IPS-18c (cell line): ENCODE measurements around the gene CGN.

ENCODE experiments used
- H3K4me3 ChIP-seq: 2 replicates; pipeline ENCODE4 v1.7.0; 2013; ENCODE audit warnings: low read depth, mild to moderate bottlenecking, low read length, moderate library complexity; ENCODE audit not compliant: insufficient read depth
- H3K9me3 ChIP-seq: one replicate; pipeline ENCODE4 v1.6.1; 2013; ENCODE audit warnings: mild to moderate bottlenecking, low read length, moderate library complexity; ENCODE audit not compliant: control insufficient read depth, insufficient read depth

The CGN gene

DNA sequence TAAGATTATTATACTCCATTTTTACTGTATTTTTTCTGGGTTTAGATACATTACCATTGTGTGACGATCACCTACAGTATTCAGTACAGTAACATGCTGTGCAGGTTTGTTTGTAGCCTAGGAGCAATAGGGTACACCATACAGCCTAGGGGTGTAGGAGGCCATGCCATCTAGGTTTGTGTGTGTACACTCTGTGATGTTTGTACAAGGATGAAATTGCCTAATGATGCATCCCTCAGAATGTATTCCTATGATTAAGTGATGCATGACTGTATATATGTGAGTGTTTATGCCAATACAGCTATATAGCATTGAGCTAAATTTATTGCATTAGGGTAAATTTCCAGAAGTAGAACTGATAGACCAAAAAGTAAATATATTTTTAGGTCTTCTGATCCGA lies 52.2 kb downstream of the CGN start:
- Histone ChIP-seq H3K4me3 (no peak overlapping the region), H3K9me3 (no peaks in the 10 kb centered on the region)

DNA sequence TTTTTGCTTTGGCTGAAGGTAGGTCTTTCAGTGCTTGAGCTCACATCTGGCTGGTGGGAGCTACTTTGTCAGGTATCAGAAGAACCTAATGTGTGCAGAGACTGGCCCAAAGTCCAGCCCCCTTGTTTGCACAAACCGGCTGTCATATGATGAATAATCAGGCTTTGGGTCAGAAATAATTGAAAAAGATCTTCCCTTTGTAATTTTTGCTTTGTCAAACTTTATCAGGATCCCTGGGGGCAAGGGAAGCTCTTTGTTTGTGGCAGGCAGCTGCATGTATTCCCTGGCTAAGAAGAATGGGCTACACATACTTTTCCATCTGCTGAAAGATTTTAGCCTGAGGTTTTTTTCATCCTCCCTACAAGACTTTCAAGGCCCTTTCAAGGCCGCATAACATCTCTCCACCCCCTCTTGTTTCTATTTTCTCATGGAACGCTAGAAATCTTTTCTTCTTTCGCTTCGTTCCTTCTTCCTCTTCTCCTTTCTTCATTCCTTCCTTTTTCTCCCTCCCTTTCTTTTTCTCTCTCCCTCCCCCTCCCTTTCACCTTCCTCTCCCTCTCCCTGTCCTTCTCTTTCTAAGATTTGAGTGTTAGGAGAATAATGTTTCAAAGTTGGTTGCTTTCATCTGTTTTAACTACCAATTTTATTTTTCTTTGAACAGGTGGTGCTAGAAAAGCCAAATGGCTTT lies 54.5 kb downstream of the CGN start:
- Histone ChIP-seq H3K4me3 (no peak overlapping the region), H3K9me3 (no peaks in the 10 kb centered on the region)

DNA sequence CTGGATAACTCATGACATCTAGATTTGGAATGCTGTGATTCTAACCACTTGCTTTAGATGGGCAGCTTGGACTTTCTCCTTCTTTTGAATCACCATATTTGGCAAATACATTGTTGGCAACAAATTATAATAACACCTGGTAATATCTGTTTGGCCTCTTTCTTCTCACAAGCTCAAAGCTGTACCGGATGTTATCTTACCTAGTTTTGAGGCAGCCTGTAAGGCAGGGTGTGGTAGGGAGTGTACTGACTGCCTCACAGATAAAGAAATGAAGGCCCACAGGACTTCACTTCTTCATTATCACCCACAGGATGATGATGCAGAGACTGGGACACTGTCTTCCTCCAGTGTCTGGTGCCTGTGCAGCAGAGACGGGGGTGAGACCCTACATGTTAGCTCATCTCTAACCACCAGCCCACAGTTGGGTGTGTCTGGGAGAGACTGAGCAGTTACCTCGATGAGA lies 57.5 kb downstream of the CGN start:
- H3K4me3 ChIP-seq, result no peak overlapping the region
- H3K9me3 ChIP-seq, result no peaks in the 10 kb centered on the region

DNA sequence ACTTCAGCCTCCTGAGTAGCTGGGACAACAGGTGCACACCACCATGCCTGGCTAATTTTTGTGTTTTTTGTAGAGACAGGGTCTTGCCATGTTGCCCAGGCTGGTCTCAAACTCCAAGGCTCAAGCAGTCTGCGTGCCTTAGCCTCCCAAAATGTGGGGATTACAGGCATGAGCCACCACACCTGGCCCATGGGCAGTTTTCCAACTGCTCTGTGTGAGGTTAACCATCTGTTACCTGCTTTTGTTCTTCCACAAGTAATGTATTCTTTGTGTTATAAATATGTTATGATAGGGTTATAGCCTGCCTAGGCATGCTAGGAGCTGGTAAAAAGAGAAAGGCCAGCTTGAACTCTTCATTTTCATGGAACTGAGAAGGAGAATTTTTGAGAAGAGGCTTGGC lies 59.6 kb downstream of the CGN start:
- Histone ChIP-seq H3K4me3 (no peak overlapping the region), H3K9me3 (no peaks in the 10 kb centered on the region)

DNA sequence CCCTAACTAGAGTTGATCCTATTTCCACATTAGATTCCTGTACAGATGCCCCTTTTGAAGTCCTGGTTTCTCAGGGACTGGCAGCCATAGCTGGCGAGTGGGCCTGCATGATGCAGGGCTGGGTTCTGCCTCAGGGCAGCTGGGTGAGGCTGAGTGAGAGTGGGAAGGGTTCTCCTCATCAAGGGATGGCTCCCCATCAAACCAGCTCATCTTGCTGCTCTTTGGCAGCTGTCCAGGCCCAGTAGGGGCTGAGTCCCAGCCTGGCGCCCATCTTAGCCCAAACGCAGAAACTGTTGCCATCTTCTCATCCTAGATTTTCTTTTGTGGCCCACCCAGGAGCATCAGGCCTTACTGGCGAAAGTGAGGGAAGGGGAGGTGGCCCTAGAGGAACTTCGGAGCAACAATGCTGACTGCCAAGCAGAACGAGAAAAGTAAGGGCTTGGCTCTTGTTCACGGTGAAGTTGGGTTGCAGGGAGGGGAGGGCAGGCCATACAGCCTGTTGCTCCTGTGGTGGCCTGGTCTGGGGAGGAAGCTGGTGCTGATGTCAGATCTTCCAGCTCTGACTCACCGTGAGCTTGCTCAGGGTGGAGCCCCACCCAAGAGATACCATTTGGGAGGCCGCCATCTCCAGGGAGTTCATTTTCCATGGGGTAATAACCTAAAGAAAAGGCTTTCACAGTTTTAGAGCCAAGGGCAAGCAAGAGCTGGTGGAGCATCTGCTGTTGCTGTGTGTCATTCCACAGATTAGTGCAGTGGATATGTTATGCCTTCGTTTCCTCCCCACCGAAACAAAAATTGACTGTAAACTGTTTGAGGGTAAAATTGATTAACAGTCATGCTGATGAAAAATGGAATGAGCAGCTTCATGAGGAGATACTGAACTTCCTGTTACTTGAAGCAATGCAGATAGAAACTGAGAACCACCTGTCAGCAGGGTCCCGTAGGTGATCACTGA lies 63.7 kb downstream of the CGN start:
- H3K4me3 ChIP-seq, result no peak overlapping the region
- no peaks in the 10 kb centered on the region for H3K9me3 ChIP-seq

DNA sequence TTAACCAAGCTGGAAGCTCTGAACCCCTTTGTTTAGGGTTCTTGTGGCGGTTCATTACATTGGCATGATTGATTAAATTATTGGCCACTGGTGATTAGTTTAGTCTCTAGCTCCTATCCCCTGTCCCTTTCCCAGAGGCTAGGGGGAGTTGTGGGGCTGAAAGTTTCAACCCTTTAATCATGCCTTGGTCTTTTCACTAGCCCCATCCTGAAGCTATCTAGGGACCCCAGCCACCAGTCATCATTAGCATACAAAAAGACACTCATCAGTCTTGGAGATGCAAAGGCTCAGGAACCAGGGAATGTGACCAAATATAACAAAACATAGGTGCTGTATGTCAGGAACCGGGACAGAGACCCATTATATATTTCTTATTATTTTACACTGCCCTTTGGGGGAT lies 66.0 kb downstream of the CGN start:
- H3K4me3 ChIP-seq, result no peak overlapping the region
- no peaks in the 10 kb centered on the region for H3K9me3 ChIP-seq

DNA sequence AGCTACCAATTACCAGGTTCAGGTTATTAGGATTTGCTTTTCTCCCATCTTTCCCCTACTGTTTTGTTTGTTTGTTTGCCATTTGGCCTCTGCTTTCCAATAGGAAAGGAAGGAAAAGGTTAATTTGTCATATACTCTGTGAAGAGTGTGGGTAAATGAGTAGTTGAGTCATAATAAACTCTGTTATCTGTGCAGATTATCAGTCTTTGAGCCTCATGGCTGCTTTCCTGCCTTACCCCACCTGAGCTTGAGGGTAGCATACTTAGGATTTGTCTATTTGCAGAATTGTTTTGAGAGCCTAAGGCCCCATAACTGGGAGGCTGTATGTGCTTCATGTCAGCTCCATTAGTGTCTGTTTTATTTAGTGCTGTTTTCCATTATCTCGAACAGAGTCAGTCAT lies 67.8 kb downstream of the CGN start:
- Histone ChIP-seq H3K9me3 (no peaks in the 10 kb centered on the region), H3K4me3 (no peak overlapping the region)

DNA sequence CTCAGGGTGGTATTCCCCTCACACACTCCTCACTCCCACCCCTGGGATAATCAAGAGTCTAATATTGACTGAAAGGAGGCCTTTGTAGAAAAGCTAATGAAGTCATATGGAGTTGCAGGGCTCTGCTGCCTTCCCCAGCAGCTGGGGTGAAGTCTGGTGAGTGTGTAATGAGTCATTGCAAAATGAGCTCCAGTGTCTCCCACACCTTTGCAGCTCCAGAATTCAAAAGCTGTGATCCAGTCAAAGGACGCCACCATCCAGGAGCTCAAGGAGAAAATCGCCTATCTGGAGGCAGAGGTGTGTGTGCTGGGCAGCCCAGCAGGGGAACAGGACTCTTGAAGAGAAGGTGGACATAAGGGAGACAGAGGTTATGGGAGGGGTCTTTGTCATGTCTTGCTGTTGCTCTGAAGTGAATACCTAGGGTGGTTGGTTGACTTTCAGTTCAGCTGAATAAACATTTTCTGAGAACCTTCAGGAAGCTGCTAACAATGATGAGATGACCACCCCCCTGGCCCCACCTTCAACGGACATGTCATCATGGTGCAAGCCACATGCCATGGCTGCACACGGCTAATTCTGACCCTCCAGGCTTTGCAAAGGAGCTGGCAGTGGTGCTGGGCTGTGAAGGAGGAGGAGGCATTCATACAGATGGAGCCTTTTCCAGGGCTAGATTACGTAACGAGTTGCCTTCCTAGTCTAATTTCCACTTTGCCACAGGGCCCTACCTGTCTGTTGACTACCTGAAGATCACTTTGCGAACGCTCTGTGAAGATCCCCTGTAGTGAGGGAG lies 68.4 kb downstream of the CGN start:
- Histone ChIP-seq H3K4me3 (no peak overlapping the region), H3K9me3 (no peaks in the 10 kb centered on the region)

DNA sequence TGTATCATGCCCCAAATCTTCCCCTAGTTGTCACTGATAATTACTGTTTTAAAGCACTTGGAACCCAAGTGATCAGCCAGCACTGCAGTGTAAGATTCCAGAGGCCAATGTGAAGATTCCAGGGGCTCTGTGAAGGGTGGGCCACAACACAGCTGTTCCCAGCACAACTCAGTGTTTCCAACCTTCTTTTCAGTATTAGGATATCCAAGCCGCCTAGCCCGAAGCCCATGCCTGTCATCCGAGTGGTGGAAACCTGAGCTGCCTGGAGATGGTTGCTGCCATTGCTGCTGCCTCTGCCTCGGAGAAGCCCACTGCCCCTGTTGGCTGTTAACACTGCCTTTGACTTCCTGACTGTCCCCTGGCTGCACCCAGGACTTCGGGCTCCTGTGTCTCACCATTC lies 70.3 kb downstream of the CGN start:
- H3K9me3 ChIP-seq, result no peaks in the 10 kb centered on the region
- H3K4me3 ChIP-seq, result no peak overlapping the region

DNA sequence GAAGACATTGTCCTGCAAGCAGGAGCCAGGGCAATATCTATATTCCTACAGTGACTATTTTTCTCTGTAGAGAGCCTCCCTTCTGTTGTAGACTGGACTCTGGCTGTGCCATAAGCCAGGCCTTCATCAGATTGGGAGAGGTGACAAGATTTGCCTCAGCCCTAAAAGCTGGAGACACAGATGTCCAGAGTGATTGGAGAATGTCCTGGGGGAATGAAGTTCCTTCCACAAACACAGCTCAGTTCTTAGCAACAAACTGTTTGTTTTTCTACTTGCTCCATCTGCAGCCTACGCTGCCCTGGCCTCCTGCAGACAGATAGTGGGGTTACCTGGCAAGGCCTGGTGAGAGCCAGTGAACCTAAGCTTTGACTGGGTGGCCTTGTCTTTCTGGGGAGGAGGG lies 70.7 kb downstream of the CGN start:
- H3K4me3 ChIP-seq, result no peak overlapping the region
- no peaks in the 10 kb centered on the region for H3K9me3 ChIP-seq

DNA sequence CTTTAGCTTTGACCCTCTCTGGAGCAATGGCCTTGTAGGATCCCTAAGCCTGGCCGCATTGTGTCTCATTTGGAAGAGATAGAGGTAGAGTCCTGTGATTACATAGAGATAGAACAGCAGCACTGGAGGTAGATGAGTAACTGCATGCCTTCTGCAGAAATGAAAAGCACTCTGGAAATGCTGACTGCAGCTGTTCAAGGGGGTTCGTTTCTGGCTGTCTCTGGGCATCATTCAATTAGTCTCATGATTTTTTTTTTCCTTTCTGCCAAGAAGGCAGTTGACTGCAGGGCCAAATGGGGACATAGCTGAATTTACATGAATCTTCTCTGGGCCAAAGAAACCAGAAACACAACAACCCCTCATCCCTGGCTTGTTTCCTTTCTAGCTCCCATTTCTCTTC lies 72.6 kb downstream of the CGN start:
- no peaks in the 10 kb centered on the region for H3K9me3 ChIP-seq
- no peak overlapping the region for H3K4me3 ChIP-seq

DNA sequence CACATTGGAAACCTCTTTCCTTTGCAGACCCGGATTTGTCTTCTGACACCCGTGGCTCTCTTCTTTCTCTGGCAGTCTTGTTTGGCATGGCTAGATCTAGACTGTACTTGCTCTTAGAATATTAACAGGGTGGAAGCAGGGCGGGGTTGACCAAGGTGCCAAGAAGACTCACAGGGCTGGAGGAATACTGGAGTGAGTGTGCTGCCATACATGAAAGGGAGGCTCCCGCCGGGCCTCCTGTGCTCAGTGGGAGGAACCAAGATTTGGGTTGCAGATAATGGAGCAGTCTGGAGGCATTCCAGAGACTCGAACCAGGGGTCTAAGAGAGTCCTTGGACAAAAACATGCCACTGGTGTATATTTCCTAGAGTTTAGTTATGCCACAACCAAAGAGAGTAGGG lies 73.1 kb downstream of the CGN start:
- no peak overlapping the region for H3K4me3 ChIP-seq
- H3K9me3 ChIP-seq, result no peaks in the 10 kb centered on the region

DNA sequence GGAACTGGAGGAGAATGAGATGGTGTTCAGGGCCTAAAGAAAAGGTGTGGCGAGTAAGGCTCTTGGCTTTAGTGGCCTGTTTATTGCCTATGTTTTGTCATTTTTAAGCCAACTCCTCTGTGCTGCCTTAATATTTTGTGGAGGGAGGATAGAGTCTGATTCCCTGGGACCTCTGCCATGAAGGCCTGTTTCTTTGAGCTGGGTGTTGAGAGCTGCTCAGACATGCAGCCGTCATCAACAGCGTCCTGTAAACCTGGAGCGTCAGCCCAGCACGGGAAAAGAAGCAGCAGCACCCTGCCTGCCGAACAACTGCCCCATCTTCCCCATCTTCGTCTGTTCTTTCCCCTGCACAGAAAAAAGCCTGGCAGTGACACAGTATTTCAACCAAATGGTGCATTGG lies 73.6 kb downstream of the CGN start:
- Histone ChIP-seq H3K4me3 (no peak overlapping the region), H3K9me3 (no peaks in the 10 kb centered on the region)

DNA sequence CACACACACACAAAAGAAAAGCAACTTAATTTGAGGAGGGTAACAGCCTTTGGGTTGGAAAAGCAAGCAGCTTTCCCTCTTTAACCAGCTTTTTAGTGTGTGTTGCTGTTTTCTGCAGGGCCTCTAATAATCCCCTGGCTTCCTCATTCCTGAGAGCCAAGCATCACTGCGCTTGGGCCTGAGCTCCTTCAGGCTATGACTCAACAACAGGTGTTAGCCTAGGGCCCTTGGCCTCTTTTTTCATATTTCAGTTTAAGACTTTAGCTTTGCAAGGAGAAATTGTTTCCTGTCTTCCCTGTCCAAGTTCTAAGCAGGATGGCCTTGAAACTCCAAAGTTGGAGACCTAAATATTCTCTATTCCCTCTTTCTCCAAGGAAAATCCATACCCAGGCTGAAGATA lies 74.4 kb downstream of the CGN start:
- no peaks in the 10 kb centered on the region for H3K9me3 ChIP-seq
- no peak overlapping the region for H3K4me3 ChIP-seq
